Fibroblast of the conjunctiva (primary cell): ENCODE measurements around the gene ARHGEF1.
"Not testable (repeated sequence)": the region's sequence is repeated elsewhere in the genome, so short reads cannot be mapped to it uniquely, and the experiment has no call there.

Experiments used
- DNase-seq: peaks from one replicate; pipeline ENCODE4 v3.0.0-alpha.2; 2010; ENCODE audit warnings: low read depth

ARHGEF1 gene

GRCh38 chr19:41863209-41863931, 19.6 kb upstream of the ARHGEF1 start:
- DNase-seq = no peak

DNA sequence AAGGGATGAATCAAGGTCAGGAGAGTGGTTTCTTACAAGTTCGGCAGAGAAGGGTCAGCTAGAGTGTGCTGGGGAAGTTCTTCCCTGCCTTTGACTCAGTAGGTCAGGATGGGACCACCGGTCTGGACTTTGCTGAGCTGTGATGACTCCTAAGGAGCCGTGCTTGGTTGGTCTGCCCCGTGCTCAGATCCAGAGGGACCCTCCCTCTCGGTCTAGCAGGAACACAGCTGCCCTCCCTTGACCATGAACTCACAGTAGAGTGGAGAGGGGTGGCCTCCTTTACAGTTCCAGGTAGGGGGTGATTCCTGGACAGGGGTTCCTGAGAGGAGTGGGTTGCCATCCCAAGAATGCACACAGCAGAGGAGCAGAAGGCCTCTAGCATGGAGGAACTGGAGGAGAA, 18.6 kb upstream of the ARHGEF1 start:
- DNase-seq = no peak

DNA sequence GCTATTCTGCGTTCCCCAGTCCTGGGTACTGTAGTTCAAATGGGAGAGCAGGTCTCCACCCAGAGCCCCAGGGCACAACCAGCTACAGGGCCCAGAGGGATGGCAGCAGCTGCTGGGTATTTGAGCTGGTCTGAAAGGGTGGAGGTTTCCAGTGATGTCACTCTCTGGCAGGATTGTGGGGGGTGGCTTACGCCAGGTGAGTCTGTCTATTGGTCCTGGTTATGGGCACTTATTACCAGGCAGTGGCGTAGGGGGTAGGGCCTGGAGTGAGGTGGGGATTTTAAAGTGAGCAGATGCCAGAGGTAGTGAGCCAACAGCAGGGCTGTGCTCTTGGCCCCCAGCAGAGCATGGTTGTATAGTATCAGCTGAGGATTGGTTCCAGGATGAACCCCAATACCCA, 16.7 kb upstream of the ARHGEF1 start:
- DNase-seq = no peak

- DNase-seq = no peak
These were observed 14.6 kb upstream of the ARHGEF1 start for GRCh38 chr19:41868120-41868988.

DNA sequence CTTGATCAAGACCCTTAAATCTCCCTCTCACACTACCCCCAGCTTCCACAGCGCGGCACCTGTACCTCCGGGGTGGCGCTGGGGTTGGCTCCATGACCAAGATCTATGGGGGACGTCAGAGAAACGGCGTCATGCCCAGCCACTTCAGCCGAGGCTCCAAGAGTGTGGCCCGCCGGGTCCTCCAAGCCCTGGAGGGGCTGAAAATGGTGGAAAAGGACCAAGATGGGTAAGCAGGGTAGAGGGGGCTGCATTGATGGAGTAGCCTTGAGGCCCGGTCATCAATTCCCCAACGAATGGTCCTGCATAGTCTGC, 14.0 kb upstream of the ARHGEF1 start:
- DNase-seq = no peak

DNA sequence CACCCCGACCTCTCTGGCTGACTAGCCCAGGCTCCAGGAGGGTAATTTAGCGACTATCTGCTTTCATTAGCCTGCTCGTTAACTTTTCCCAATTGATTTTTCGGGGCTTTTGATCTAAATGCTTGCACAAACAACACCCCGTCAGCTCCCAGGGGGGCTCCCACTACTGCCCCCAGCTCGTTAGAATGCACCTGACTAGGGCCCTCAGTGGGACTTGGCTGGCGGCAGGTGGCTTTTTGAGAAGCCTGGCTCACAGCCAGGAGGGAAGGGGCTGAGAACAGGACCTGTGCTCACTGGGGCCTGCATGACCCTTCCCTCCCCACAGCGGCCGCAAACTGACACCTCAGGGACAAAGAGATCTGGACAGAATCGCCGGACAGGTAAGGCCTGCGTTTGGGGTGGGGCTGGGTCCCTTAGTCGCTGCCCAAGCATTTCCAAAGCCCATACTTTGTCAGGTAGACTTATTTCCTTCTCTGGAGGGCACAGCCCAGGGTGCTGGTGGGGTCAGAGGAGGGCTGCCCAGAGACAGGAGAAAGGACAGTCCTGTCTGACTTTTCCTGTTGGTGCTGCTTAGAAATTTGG, 13.5 kb upstream of the ARHGEF1 start:
- no peak for DNase-seq

GRCh38 chr19:41870401-41870873, 12.5 kb upstream of the ARHGEF1 start:
- no peak for DNase-seq

- DNase-seq = no peak
These were observed 11.2 kb upstream of the ARHGEF1 start for GRCh38 chr19:41871573-41872383.

DNA sequence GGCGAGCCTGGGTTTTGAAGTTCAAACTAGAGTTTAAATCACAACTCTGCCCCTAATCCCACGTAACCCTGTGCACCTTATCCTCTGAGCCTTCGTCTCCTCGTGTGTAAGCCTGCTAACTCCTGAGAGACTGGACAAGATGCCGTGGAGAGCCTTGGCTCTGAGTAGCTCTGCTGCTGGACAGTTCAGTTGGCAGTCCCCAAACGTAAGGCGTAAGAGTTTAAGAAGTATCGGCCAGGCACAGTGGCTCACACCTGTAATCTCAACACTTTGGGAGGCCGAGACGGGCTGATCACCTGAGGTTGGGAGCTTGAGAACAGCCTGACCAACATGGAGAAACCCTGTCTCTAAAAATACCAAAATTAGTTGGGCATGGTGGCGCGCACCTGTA, 10.6 kb upstream of the ARHGEF1 start:
- no peak for DNase-seq

GRCh38 chr19:41872775-41873647, 10.0 kb upstream of the ARHGEF1 start:
- peak; percentile 33 for DNase-seq

- not testable (repeated sequence) for DNase-seq
These were observed 7.0 kb upstream of the ARHGEF1 start for GRCh38 chr19:41875973-41876372.

DNA sequence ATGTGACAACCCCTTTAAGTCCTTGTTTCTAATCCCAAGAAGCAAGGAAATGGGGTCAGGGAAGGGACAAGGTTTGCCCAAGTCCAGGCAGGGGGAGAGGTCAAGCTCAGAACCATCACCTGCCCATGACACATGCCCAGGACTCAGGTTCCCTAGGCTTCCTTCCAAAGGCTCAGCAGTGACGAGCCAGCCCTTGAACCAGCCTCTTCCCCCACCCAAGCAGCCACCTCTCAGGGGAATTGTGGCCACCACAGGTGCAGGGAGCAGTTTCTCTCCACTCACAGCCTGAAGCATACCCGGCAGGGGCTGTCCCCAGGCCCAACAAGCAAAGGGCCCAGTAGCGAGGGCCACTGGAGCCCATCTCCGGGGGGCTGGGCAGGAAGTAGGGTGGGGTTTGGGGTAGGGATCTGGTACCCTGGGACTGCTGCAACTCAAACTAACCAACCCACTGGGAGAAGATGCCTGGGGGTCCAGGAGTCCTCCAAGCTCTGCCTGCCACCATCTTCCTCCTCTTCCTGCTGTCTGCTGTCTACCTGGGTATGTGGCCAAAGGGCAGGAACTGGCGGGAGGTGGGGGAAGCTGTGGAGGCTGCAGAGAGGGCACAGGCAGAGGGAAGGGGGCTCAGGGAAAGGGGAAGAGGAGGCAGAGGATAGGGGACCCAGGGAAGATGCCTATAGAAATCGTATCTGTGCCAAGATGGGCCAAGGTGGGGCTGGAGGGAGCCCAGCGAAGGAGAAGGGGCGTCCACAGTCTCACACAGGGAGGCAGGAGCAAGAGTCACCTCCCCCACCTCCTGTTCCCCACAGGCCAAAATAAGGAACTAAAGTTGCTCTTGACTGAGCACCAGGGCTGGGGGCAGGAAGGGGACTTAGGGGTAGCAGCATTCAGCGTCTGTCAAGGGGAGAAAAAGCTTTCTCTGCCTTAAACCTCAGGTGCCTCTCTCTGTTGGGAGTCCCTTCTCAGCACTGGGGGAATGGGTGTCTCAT, 5.8 kb upstream of the ARHGEF1 start, which contains the start of gene CD79A:
CD79A (plus strand) TSS at position 433 of the 986 bp plus-strand sequence; CDS start at position 459, 26 bp downstream.
- no peak for DNase-seq

- no peak for DNase-seq
These were observed 4.8 kb upstream of the ARHGEF1 start for GRCh38 chr19:41877916-41878905.

DNA sequence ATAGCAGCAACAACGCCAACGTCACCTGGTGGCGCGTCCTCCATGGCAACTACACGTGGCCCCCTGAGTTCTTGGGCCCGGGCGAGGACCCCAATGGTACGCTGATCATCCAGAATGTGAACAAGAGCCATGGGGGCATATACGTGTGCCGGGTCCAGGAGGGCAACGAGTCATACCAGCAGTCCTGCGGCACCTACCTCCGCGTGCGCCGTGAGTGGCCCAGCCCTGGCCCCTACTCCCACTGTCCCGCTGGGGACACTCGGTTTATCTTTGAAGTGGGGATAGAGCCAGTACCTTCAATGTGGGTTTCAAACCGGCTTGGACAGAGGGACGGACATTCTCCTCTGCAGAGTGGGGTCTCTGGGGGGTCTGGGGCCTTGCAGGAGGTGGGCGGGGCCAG, 3.9 kb upstream of the ARHGEF1 start:
- no peak for DNase-seq

GRCh38 chr19:41879670-41880328, 3.2 kb upstream of the ARHGEF1 start:
- DNase-seq = no peak

DNA sequence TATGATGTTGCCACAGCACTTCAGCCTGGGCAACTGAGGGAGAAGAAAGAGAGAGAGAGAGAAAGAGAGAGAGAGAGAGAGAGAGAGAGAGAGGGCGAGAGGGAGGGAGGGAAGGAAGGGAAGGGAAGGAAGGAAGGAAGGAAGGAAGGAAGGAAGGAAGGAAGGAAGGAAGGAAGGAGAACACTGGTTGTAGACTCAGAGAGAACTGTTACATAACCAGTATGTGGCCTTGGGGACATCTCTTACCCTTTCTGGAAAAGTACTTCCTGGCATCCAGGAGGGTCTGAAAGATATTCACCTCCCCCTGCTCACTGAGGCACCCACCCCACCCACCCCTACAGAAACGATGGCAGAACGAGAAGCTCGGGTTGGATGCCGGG, 2.7 kb upstream of the ARHGEF1 start:
- DNase-seq = no peak

- no peak for DNase-seq
These were observed 458 bp downstream of the ARHGEF1 start for GRCh38 chr19:41883463-41883820.
